ENCODE measurements around the gene TLR9.
A peak's percentile ranks its signal among the peaks of the same experiment; 100 is the strongest.
"Not testable (repeated sequence)": the region's sequence is repeated elsewhere in the genome, so short reads cannot be mapped to it uniquely, and the experiment has no call there.

The TLR9 gene, protein sequence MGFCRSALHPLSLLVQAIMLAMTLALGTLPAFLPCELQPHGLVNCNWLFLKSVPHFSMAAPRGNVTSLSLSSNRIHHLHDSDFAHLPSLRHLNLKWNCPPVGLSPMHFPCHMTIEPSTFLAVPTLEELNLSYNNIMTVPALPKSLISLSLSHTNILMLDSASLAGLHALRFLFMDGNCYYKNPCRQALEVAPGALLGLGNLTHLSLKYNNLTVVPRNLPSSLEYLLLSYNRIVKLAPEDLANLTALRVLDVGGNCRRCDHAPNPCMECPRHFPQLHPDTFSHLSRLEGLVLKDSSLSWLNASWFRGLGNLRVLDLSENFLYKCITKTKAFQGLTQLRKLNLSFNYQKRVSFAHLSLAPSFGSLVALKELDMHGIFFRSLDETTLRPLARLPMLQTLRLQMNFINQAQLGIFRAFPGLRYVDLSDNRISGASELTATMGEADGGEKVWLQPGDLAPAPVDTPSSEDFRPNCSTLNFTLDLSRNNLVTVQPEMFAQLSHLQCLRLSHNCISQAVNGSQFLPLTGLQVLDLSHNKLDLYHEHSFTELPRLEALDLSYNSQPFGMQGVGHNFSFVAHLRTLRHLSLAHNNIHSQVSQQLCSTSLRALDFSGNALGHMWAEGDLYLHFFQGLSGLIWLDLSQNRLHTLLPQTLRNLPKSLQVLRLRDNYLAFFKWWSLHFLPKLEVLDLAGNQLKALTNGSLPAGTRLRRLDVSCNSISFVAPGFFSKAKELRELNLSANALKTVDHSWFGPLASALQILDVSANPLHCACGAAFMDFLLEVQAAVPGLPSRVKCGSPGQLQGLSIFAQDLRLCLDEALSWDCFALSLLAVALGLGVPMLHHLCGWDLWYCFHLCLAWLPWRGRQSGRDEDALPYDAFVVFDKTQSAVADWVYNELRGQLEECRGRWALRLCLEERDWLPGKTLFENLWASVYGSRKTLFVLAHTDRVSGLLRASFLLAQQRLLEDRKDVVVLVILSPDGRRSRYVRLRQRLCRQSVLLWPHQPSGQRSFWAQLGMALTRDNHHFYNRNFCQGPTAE

DNA sequence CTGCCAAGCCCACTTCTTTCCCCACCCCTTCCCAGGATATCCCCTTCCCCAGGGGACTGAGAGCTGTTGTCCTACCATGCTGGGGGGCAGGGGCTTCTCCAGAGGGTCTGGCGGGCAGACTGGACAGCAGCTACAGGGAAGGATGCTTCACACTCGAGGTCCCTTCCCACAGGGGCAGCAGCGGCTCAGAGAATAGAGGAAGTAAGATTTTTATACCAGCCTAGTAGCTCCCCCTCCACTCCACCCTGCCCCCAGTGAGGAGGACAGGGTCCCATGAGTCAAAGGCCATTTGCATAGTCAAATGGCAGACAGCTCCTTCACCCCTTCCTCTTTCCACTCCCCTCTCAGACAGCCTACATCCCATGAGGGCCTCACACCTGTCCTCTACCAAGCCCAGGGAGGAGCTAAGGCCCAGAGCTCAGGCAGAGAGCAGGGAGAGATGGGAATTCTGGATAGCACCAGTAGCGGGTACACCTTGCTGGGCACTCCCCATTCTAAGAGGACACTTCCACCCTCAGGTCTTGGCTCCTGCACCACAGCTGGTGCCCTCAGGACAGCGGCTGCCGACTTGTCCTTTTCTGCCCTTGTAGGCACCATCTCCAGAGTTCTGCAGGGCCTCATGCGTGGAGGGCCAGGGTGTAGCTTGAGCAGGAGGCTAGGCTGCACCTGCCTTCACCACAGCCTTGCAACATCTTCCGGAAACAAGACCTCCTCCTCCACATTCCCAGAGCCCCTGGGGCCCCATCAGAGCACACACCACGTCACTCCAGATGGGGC is at the start of gene TLR9:
TLR9 (minus strand) TSS at position 194 of the 777 bp plus-strand sequence; CDS start at position 78, 116 bp downstream.
- DNase-seq (ENCODE audit: low read depth in 1 of 2, low spot score in 1 of 2) = no peak

DNA sequence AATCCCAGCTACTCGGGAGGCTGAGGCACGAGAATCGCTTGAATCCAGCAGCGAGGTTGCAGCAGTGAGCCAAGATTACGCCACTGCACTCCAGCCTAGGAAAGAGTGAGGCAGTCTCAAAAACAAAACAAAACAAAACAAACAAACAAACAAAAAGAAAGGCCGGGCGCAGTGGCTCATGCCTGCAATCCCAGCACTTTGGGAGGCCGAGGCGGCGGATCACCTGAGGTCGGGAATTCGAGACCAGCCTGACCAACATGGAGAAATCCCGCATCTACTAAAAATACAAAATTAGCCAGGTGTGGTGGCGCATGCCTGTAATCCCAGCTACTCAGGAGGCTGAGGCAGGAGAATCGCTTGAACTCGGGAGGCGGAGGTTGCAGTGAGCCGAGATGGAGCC is 49.3 kb upstream of the TLR9 start:
- DNase-seq (ENCODE audit: low read depth in 1 of 2, low spot score in 1 of 2) = not testable (repeated sequence)

DNA sequence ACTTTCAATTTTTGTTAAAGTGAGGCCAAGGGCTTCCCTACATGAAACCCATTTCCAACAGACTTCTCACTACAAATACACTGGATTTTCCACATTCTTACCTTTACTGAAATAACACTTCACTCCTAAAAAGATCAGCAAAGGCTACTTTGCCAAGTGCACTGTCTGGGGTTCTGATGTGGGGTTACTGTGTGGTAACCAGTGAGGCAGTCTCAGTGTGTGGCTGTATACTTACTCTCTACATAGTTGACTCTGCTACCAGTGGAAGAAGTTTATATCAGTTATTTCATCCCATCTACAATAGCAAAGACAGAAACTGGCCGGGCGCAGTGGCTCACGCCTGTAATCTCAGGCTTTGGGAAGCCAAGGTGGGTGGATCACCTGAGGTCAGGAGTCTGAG is 47.4 kb upstream of the TLR9 start:
- no peak for DNase-seq (ENCODE audit: low read depth in 1 of 2, low spot score in 1 of 2)

DNA sequence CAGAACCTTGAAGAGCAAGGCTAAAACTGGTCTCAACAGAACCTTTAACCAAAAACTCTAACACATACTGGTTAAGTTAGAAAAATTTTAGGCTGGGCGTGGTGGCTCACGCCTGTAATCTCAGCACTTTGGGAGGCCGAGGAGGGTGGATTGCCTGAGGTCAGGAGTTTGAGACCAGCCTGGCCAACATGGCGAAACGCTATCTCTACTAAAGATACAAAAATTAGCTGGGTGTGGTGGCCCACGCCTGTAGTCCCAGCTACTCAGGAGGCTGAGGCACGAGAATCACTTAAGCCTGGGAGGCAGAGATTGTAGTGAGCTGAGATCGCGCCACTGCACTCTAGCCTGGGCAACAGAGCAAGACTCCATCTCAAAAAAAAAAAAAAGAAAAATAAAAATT is 46.7 kb upstream of the TLR9 start:
- not testable (repeated sequence) for DNase-seq (ENCODE audit: low read depth in 1 of 2, low spot score in 1 of 2)

DNA sequence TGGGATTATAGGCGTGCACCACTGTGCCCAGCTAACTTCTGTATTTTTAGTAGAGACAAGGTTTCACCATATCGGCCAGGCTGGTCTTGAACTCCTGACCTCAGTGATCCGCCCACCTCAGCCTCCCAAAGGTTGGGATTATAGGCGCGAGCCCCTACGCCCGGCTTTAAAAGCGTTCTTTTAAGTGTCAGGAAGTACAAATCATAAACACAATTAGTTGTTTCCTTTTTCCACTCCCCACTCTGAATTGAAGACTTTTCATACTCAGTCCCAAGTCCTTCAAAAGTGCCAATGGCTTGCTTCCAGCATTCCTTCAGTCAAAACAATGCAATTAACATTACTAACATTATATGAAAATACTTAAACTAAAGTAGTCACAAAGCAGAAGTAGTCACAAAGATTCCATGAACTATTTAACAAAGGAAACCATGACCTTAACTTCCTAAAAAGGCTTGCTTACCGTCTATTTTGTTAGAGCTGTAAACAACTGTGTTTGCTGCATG is 44.9 kb upstream of the TLR9 start:
- no peak for DNase-seq (ENCODE audit: low read depth in 1 of 2, low spot score in 1 of 2)

DNA sequence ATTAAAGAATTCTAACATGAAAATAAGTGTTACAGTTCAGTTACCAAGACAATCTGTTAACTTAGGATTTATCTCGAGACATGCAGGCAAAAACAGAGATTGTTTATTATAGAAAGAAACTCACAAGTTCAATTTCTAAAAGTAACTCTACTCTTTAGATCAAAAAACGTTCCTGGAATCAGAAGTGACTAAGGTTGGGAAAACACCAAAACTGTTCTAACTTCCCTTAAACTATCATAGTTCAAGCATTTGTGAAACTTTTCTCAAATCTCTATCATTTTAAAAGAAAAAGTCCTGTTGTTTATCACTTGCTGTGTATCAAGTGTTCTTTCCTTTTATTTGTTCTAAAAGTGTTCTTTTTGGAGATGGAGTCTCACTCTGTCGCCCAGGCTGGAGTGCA is 44.3 kb upstream of the TLR9 start:
- DNase-seq (ENCODE audit: low read depth in 1 of 2, low spot score in 1 of 2) = no peak

DNA sequence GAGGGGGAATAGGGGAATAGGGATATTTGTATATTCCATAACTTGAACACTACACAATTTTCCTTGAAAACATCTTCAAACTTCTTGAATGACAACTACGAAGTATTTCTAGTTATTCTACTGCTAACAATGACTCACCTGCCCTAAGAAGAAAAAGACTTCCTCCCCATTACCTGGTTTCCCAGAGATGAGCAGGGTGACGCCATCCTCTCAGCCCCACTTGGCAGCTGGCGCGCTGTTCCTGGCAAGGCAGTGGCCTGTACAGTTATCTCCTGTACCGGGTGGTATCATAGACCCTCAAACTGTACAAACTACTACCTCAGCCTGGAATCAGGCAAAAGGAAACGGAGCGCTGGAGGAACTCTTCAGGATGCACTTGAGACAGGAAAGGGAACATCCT is 42.6 kb upstream of the TLR9 start:
- no peak for DNase-seq (ENCODE audit: low read depth in 1 of 2, low spot score in 1 of 2)

DNA sequence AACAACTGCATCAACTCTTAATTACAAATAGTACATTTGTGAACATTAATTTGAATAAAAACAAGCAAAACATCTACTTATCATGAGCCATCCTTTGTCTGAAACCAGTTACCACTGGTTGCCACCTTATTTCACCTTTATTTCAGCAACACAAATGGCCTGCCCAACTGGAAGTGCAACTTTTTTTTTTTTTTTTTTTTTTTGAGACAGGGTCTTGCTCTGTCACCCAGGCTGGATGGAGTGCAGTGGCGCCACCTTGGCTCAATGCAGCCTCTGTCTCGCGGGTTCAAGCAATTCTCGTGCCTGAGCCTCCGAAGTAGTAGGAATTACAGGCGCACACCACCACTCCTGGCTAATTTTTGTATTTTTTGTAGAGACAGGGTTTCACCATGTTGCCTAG is 39.9 kb upstream of the TLR9 start:
- DNase-seq (ENCODE audit: low read depth in 1 of 2, low spot score in 1 of 2) = no peak

DNA sequence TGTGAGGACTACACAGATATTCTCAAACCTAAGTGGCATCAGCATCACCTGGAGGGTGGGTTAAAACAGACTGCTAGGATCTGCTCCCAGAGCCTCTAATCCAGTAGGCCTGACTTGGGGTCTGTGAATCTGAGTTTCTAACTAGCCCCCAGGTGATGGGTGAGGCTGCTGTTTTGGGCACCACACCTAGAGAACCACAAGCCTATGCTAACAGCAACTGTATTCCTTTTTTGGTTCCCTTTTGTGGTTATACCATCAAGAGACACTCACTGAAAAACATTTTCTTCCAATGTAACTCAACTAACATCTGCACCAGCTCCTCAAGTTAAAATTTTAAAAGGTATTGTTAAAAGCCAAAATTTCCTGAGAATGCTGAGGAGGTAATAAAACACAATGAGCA is 37.0 kb upstream of the TLR9 start:
- DNase-seq (ENCODE audit: low read depth in 1 of 2, low spot score in 1 of 2) = no peak

DNA sequence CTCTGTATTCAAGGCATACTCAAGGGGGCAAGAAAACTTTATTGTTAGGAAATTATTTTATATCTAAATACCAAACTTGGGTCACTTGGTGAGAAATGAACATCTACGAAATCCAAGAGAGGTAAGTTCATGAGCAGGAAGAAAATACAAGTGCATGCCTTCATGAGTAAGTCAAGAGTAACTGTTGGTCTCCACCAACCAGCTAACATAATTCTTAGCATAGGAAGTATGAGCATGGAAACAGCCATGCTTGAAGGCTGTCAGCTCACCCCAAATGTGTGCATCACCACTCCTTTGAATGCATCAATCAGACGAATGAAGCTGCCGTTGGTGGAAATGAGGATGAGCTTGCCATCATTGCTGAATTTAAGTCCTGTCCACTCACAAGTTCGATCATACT is 34.0 kb upstream of the TLR9 start:
- no peak for DNase-seq (ENCODE audit: low read depth in 1 of 2, low spot score in 1 of 2)

DNA sequence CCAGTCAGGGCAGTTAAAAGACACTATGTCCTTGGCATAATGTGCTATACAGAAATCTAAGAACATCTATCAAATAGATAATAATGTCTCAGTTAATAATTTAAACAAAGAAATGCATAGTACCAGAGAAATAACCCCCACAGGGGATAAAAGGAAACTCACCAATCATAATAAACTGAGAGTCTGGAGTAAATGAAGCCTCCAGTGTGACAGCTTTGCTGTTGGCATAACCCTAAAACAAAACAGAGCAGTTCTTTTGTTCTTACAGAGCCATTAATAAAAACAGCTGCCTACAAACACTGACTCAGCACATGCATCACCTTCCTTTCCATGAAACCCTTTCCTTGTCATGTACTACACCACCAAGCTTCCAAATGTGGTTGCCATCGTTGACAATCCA is 33.6 kb upstream of the TLR9 start:
- no peak for DNase-seq (ENCODE audit: low read depth in 1 of 2, low spot score in 1 of 2)

DNA sequence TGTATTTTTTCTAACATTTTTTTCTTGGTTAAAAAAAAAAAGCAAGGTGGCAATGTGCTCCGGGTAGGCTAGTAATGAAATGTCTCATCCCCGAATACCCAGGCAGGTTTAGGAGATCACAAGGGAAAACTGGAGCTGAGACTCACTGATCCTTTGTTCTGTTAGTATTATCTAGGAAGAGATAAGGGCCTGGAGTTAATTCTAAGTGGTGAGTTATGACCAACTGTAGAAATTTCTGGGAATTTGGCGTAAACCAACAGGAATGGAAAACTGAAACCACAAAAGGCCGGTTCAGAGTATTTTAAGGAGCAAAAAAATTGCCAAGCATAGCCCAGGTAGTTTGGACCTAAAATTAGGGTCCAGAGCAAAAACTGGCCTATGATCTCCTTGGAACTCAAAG is 32.5 kb upstream of the TLR9 start:
- DNase-seq (ENCODE audit: low read depth in 1 of 2, low spot score in 1 of 2) = no peak

DNA sequence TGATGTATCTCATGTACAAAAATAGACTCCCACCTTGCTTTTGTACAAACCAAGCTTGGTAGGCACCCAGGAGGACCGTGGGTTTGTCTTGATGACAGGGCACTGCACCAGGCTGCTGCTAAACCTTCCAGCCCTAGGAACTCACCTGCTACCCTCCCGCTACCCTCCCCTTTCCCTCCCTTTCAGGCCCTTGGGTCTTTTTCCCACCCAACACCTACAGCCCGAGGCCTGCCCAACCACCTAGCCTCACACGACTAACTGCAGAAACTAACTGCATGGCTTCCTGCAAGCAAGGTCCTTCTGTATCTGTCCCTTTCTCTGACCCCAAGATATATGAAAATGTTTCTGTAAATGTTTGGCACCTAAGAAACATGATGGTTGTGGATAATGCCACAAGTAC is 31.2 kb upstream of the TLR9 start:
- DNase-seq (ENCODE audit: low read depth in 1 of 2, low spot score in 1 of 2) = no peak

DNA sequence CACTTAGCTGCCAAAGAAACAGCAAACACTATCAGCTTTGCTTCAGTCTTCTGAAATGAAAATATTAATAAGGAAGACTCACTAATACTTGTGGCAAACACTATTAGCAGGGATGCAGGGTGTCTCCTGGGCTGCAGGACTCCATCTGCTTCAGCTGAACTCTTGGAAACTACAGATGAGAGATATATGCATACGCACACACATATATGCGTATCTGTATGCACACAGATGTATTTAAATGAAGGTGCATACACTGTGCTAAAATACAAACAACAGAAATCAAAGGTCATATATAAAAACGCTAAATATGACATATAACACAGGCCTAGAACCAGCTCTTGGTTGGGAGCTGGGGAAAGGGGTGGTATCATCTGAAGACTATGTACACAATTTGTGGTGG is 30.7 kb upstream of the TLR9 start:
- DNase-seq (ENCODE audit: low read depth in 1 of 2, low spot score in 1 of 2) = no peak

DNA sequence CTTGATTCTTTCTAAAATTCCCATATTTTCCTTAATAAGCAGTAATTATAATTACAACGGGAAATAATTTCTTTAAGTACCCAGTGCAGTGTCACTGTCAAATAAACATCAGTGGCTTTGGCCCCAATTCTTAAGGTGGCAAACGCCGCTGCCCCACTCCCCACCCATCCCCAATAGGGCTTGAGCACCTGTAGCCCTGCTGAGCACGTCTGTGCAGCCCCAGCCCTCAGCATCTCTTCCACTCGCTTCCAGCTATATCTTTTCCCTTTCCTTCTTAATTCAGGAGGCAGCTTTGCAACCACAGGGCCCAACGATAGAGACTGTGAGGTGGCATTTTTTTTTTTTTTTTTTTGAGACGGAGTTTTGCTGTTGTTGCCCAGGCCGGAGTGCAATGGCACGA is 29.2 kb upstream of the TLR9 start:
- DNase-seq (ENCODE audit: low read depth in 1 of 2, low spot score in 1 of 2) = no peak

DNA sequence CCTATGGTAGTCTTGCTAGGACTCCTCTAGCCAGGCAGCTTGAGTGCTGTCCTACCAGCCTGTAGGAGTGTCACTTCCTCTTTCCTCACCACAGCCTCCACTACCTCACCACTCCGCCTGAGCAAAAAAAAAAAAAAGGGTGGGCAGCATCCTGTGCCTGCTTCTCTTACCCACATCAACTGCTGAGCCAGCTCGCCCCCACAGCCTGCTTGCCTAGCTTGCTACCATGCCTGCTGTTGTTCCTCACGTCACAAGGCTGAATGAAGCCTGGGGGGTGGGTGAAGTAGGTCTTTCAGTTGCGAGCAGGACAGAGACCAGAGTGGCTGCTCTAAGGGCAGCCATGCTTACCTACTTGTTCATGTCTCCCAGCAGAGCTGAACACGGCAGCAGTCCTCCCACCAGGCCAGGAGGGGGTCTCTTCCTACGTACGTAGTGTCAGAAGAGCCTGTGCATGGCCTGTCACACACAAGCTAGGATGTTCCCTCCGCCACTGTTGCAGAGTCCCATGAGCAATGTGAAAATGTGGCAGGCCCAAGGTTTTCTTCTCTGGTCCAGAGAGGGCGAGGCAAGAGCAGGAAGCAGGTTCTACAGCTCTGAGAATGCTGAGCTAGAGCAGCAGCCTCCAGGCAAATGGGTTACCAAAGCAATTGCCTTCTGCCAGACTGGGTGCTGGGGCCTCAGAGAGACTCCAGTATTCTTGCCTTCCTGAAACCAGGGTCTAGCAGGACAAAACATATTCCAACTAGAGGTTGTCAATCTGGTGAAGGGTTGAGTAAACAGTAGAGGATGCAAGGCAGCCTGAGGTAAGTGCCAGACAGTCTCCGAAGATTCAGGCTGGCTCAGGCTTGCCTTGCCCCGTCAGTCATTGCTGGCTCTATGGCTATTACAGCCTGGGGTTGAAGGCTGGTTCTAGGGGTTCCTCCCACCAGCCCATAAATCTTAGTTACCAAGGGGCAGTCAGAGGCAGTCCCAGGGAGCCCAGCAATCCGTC is 28.2 kb upstream of the TLR9 start:
- peak in 1 of 2 donors; percentile 64 for DNase-seq (ENCODE audit: low read depth in 1 of 2, low spot score in 1 of 2)

DNA sequence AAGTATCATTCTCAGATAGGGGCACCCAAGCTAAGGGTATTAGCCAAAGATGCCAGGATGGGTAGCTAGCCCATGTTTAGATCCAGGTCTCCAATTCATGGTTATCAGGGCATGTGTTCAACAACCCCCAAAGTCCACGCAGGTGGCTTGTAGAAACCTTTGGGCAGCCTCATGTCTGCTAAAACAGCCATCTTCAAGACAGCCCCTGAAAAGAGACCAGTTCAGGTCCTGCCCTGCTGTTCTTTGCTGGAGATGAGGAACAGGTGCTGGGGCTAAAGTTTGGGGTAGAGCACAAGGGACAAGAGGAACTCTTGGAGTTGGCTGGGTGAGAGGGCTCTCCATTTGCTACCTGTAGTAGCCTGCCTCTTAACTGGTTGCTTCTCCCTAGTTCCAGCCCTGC is 24.7 kb upstream of the TLR9 start:
- no peak for DNase-seq (ENCODE audit: low read depth in 1 of 2, low spot score in 1 of 2)

DNA sequence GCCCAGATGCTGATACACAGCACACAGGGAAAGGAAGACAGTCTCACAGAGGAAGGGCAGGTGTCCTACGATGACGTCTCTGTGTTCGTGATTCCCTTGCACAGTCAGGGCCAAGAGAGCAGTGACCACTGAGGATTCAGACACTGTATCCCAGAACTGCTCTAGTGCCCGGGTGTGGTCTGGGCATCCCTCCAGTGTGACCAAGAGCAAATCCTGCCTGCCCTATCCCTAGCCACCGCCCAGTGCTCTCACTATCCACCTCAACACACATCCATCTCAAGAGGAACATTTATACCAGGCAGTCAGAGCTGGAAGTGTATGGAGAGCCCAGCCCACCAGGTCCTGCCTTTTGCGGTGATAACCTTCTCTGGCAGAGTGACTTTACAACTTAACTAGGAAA is 24.2 kb upstream of the TLR9 start:
- DNase-seq (ENCODE audit: low read depth in 1 of 2, low spot score in 1 of 2) = no peak

DNA sequence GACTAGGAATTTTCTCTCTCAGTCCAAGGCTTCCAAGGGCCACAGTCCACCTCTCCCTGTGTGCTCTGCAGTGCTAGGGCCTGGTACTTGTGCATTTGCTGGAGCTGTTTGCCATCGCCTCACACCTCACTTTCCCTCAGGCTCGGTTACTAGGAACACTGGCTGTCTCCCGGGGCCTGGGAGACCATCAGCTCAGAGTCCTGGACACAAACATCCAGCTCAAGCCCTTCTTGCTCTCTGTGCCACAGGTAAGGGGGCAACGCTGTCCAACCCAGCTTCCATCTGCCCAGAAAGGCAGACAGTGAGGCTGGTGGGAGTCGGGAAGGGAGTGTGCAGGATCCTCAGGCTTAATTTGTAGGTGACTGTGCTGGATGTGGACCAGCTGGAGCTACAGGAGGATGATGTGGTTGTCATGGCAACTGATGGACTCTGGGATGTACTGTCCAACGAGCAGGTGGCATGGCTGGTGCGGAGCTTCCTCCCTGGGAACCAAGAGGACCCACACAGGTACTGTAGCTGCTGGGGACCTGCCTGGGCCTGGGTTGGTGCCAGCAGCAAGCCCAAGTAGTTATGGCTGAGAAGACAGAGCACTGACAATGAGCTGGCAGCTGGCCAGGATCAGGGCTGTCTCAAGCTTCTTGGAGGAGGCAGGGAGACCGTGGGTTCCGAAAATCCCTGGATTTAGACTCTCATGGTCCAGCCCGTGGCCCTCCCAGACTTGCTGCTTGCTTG is 23.5 kb upstream of the TLR9 start:
- no peak for DNase-seq (ENCODE audit: low read depth in 1 of 2, low spot score in 1 of 2)

Measured in activated CD4-positive, alpha-beta T cell treated with anti-CD3 and anti-CD28 coated beads, Interleukin-2, amount 50 U/mL, for 24 hours (primary cell).